HepG2 (cell line): ENCODE results near the gene KLC4. TPM values are rescaled to one million over a fixed set of nuclear protein-coding genes. Genes with fewer than 3 reads are reported as not detected.

ENCODE experiments used
- FOXA1 ChIP-seq, 2 experiments: fragments of 450-650 bp in 1 of 2; sonication (generic) in 1 of 2; formaldehyde crosslinking in 1 of 2; IDR thresholded peaks; 2 replicates each; pipeline versions ENCODE4 v1.4.0 to v1.6.1; 2016 to 2020; ENCODE audit warnings: missing genetic modification reagents in 1 of 2
- HBP1 ChIP-seq: IDR thresholded peaks from 2 replicates; pipeline ENCODE4 v1.6.1; 2016; ENCODE audit warnings: low read depth, control low read depth
- HMG20B ChIP-seq: conservative IDR thresholded peaks from 2 replicates; pipeline ENCODE4 v1.6.1; 2016; ENCODE audit warnings: missing genetic modification reagents, missing compliant biosample characterization
- ISX ChIP-seq: sonication (generic); formaldehyde crosslinking; conservative IDR thresholded peaks from 2 replicates; pipeline ENCODE4 v1.5.0; 2020; ENCODE audit warnings: missing genetic modification reagents
- MYC ChIP-seq: sonication (generic); formaldehyde crosslinking; IDR thresholded peaks from 2 replicates; pipeline ENCODE4 v1.9.0; 2021; ENCODE audit warnings: missing genetic modification reagents, borderline replicate concordance
- NFIC ChIP-seq: IDR thresholded peaks from 2 replicates; pipeline ENCODE4 v1.6.1; 2012; ENCODE audit warnings: mild to moderate bottlenecking, low read length, inconsistent platforms
- SKIL ChIP-seq: sonication (generic); formaldehyde crosslinking; IDR thresholded peaks from 2 replicates; pipeline ENCODE4 v1.8.0; 2022; ENCODE audit warnings: missing genetic modification reagents, mild to moderate bottlenecking, moderate library complexity, borderline replicate concordance
- TFE3 ChIP-seq: IDR thresholded peaks from 2 replicates; pipeline ENCODE4 v1.6.1; 2016
- ZBTB3 ChIP-seq: sonication (generic); formaldehyde crosslinking; IDR thresholded peaks from 2 replicates; pipeline ENCODE4 v1.4.0; 2020; ENCODE audit warnings: low read depth, mild to moderate bottlenecking, moderate library complexity, missing genetic modification reagents, borderline replicate concordance
- ZBTB39 ChIP-seq: sonication (generic); formaldehyde crosslinking; IDR thresholded peaks from 2 replicates; pipeline ENCODE4 v1.5.0; 2020; ENCODE audit warnings: missing genetic modification reagents
- ZNF225 ChIP-seq: sonication (generic); formaldehyde crosslinking; IDR thresholded peaks from 2 replicates; pipeline ENCODE4 v1.4.0; 2020; ENCODE audit warnings: mild to moderate bottlenecking, missing genetic modification reagents
- ZNF251 ChIP-seq: sonication (generic); formaldehyde crosslinking; IDR thresholded peaks from 2 replicates; pipeline ENCODE4 v1.9.0; 2021; ENCODE audit warnings: mild to moderate bottlenecking, missing genetic modification reagents
- ZNF609 ChIP-seq: sonication (generic); formaldehyde crosslinking; IDR thresholded peaks from 2 replicates; pipeline ENCODE4 v1.4.0; 2020; ENCODE audit warnings: mild to moderate bottlenecking, missing genetic modification reagents, borderline replicate concordance
- ZNF841 ChIP-seq: sonication (generic); formaldehyde crosslinking; IDR thresholded peaks from 2 replicates; pipeline ENCODE4 v1.8.1; 2023; ENCODE audit warnings: missing genetic modification reagents, borderline replicate concordance
- polyA plus RNA-seq, 8 experiments: library from polyadenylated mRNA; depleted of rRNA in 3 of 8; stranded (reverse) in 7 of 8; unstranded in 1 of 8; fragments of >200 nt; fragmentation: Illumina TruSeq in 4 of 8; extraction: Trizol in 4 of 8; gene quantifications; 2 replicates each; pipeline versions ENCODE4 v1.2.1 to v1.2.3, GENCODE V29; 2011 to 2016; ENCODE audit warnings: low read depth in 4 of 8, missing spikeins in 1 of 8, mixed read lengths in 1 of 8; ENCODE audit not compliant: insufficient read depth in 1 of 8
- total RNA-seq, 5 experiments: library from RNA; depleted of rRNA; stranded (reverse); fragments of >200 nt; fragmentation: Illumina TruSeq; extraction: Trizol; gene quantifications; 2 replicates each; pipeline ENCODE4 v1.2.3, GENCODE V29; 2016; ENCODE audit warnings: low read depth in 1 of 5

The KLC4 gene
- total and polyA plus RNA-seq, 2 of the 13 experiments (the other 11 are each of a cell fraction or from before 2014, with no cell fraction given), result 45.4 to 70.4 TPM

- TF ChIP-seq TFE3 (CRISPR knock-in tag), result peak; percentile 55
- TF ChIP-seq SKIL, result peak; percentile 72
- no peak for TF ChIP-seq ZNF841
- TF ChIP-seq NFIC, result 0 out of 2 replicates have a peak, but pooled peaks have one; percentile 18
- TF ChIP-seq ZNF251 (CRISPR knock-in tag), result 0 out of 2 replicates have a peak, but pooled peaks have one; percentile 45
- TF ChIP-seq MYC (CRISPR knock-in tag), result peak; percentile 80; the same call in 1 of the 2 replicates
- TF ChIP-seq ISX (CRISPR knock-in tag), result no peak
- no peak for TF ChIP-seq FOXA1 (IDR thresholded peaks at IDR 0.05)
- TF ChIP-seq FOXA1 (CRISPR knock-in tag; IDR thresholded peaks at IDR 0.05), result peak; percentile 55; the same call in 1 of the 2 replicates
- TF ChIP-seq HMG20B, result peak; percentile 67; the same call in 1 of the 2 replicates
- TF ChIP-seq ZBTB3 (CRISPR knock-in tag), result 0 out of 2 replicates have a peak, but pooled peaks have one; percentile 19
- 0 out of 2 replicates have a peak, but pooled peaks have one; percentile 11 for TF ChIP-seq ZNF609
- peak; percentile 87; the same call in 1 of the 2 replicates for TF ChIP-seq HBP1 (CRISPR knock-in tag)
- TF ChIP-seq ZNF225 (CRISPR knock-in tag), result peak; percentile 75; the same call in 1 of the 2 replicates
- no peak for TF ChIP-seq ZBTB39
These were observed at the start of gene KLC4, which contains the start of gene MRPL2 (continued) for GRCh38 chr6:43059168-43060033.
